ENCODE results near the gene CENPP.
A peak's percentile ranks its signal among the peaks of the same experiment; 100 is the strongest.
"Not testable (repeated sequence)": the region's sequence is repeated elsewhere in the genome, so short reads cannot be mapped to it uniquely, and the experiment has no call there.

CENPP gene

GRCh38 chr9:92564504-92564903 is 238.8 kb downstream of the CENPP start:
- no peak overlapping the region for H3K4me3 Mint-ChIP-seq
- H3K9me3 Mint-ChIP-seq: peaks cover 7% of the 10 kb centered on the region
- no peaks in the 10 kb centered on the region for H3K27me3 Mint-ChIP-seq
- H3K36me3 Mint-ChIP-seq: peaks cover 4% of the 10 kb centered on the region
- no peak overlapping the region for H3K27ac Mint-ChIP-seq
- H3K4me1 Mint-ChIP-seq: no peaks in the 10 kb centered on the region

GRCh38 chr9:92564982-92565381 is 239.2 kb downstream of the CENPP start:
- Mint-ChIP-seq H3K27me3 (no peaks in the 10 kb centered on the region), H3K36me3 (peaks cover 4% of the 10 kb centered on the region), H3K27ac (no peak overlapping the region), H3K4me3 (no peak overlapping the region), H3K9me3 (peaks cover 7% of the 10 kb centered on the region), H3K4me1 (no peaks in the 10 kb centered on the region)

GRCh38 chr9:92571871-92572270 is 246.1 kb downstream of the CENPP start:
- H3K4me1 Mint-ChIP-seq: not testable (repeated sequence)

GRCh38 chr9:92573612-92574011 is 247.9 kb downstream of the CENPP start:
- H3K4me3 Mint-ChIP-seq, H3K9me3 Mint-ChIP-seq, H3K36me3 Mint-ChIP-seq, H3K27ac Mint-ChIP-seq, H3K27me3 Mint-ChIP-seq, H3K4me1 Mint-ChIP-seq: not testable (repeated sequence)

More at GRCh38 chr9:92571871-92572270, 246.1 kb downstream of the CENPP start:
- not testable (repeated sequence) for H3K9me3 Mint-ChIP-seq, H3K27ac Mint-ChIP-seq, H3K27me3 Mint-ChIP-seq, H3K4me3 Mint-ChIP-seq, H3K36me3 Mint-ChIP-seq

GRCh38 chr9:92576175-92576574 is 250.4 kb downstream of the CENPP start:
- peaks cover 4% of the 10 kb centered on the region for H3K36me3 Mint-ChIP-seq
- H3K4me1 Mint-ChIP-seq: no peaks in the 10 kb centered on the region
- peaks cover 5% of the 10 kb centered on the region for H3K9me3 Mint-ChIP-seq
- no peak overlapping the region for H3K4me3 Mint-ChIP-seq
- H3K27ac Mint-ChIP-seq: no peak overlapping the region
- no peaks in the 10 kb centered on the region for H3K27me3 Mint-ChIP-seq

- Mint-ChIP-seq H3K4me1 (no peaks in the 10 kb centered on the region), H3K4me3 (no peak overlapping the region), H3K27me3 (no peaks in the 10 kb centered on the region), H3K36me3 (peaks cover 3% of the 10 kb centered on the region), H3K9me3 (no peaks in the 10 kb centered on the region), H3K27ac (no peak overlapping the region)
Observed at GRCh38 chr9:92589923-92590322, 264.2 kb downstream of the CENPP start.

- H3K27ac Mint-ChIP-seq: no peak overlapping the region
- no peak overlapping the region for H3K4me3 Mint-ChIP-seq
- H3K4me1 Mint-ChIP-seq: no peaks in the 10 kb centered on the region
- H3K36me3 Mint-ChIP-seq: peaks cover 3% of the 10 kb centered on the region
- no peaks in the 10 kb centered on the region for H3K9me3 Mint-ChIP-seq
- H3K27me3 Mint-ChIP-seq: no peaks in the 10 kb centered on the region
Observed at GRCh38 chr9:92590377-92590776, 264.6 kb downstream of the CENPP start.

GRCh38 chr9:92592537-92592936 is 266.8 kb downstream of the CENPP start:
- Mint-ChIP-seq H3K27ac (no peak overlapping the region), H3K27me3 (no peaks in the 10 kb centered on the region), H3K4me1 (no peaks in the 10 kb centered on the region), H3K9me3 (no peaks in the 10 kb centered on the region), H3K4me3 (no peak overlapping the region), H3K36me3 (peaks cover 1% of the 10 kb centered on the region)

GRCh38 chr9:92592946-92593861 is 267.5 kb downstream of the CENPP start:
- Mint-ChIP-seq H3K4me1 (no peaks in the 10 kb centered on the region), H3K36me3 (peaks cover 1% of the 10 kb centered on the region), H3K9me3 (no peaks in the 10 kb centered on the region), H3K27me3 (no peaks in the 10 kb centered on the region), H3K27ac (no peak overlapping the region), H3K4me3 (no peak overlapping the region)

GRCh38 chr9:92595075-92595474 is 269.3 kb downstream of the CENPP start:
- H3K4me1 Mint-ChIP-seq, H3K27ac Mint-ChIP-seq, H3K9me3 Mint-ChIP-seq, H3K36me3 Mint-ChIP-seq, H3K27me3 Mint-ChIP-seq, H3K4me3 Mint-ChIP-seq: not testable (repeated sequence)

- H3K4me3 Mint-ChIP-seq: no peak overlapping the region
- H3K27me3 Mint-ChIP-seq: no peaks in the 10 kb centered on the region
- H3K9me3 Mint-ChIP-seq: no peaks in the 10 kb centered on the region
- peaks cover 1% of the 10 kb centered on the region for H3K36me3 Mint-ChIP-seq
- no peak overlapping the region for H3K27ac Mint-ChIP-seq
- H3K4me1 Mint-ChIP-seq: no peaks in the 10 kb centered on the region
Observed at GRCh38 chr9:92595930-92596329, 270.2 kb downstream of the CENPP start.

- no peaks in the 10 kb centered on the region for H3K27me3 Mint-ChIP-seq
- H3K9me3 Mint-ChIP-seq: no peaks in the 10 kb centered on the region
- H3K36me3 Mint-ChIP-seq: no peaks in the 10 kb centered on the region
- H3K4me3 Mint-ChIP-seq: no peak overlapping the region
- no peak overlapping the region for H3K27ac Mint-ChIP-seq
- no peaks in the 10 kb centered on the region for H3K4me1 Mint-ChIP-seq
Observed at GRCh38 chr9:92598382-92598781, 272.6 kb downstream of the CENPP start.

GRCh38 chr9:92599938-92600461 is 274.2 kb downstream of the CENPP start:
- Mint-ChIP-seq H3K9me3 (no peaks in the 10 kb centered on the region), H3K27me3 (no peaks in the 10 kb centered on the region), H3K36me3 (no peaks in the 10 kb centered on the region), H3K4me1 (no peaks in the 10 kb centered on the region), H3K27ac (no peak overlapping the region), H3K4me3 (no peak overlapping the region)

- H3K4me3 Mint-ChIP-seq: no peak overlapping the region
- no peak overlapping the region for H3K27ac Mint-ChIP-seq
- no peaks in the 10 kb centered on the region for H3K27me3 Mint-ChIP-seq
- no peaks in the 10 kb centered on the region for H3K9me3 Mint-ChIP-seq
- no peaks in the 10 kb centered on the region for H3K4me1 Mint-ChIP-seq
- no peaks in the 10 kb centered on the region for H3K36me3 Mint-ChIP-seq
Observed at GRCh38 chr9:92600462-92601261, 274.9 kb downstream of the CENPP start.

GRCh38 chr9:92601451-92601850 is 275.7 kb downstream of the CENPP start:
- no peak overlapping the region for H3K4me3 Mint-ChIP-seq
- no peaks in the 10 kb centered on the region for H3K4me1 Mint-ChIP-seq
- no peaks in the 10 kb centered on the region for H3K9me3 Mint-ChIP-seq
- H3K27ac Mint-ChIP-seq: no peak overlapping the region
- H3K27me3 Mint-ChIP-seq: no peaks in the 10 kb centered on the region
- no peaks in the 10 kb centered on the region for H3K36me3 Mint-ChIP-seq

GRCh38 chr9:92602413-92602812 is 276.7 kb downstream of the CENPP start:
- H3K36me3 Mint-ChIP-seq: no peaks in the 10 kb centered on the region
- no peaks in the 10 kb centered on the region for H3K4me1 Mint-ChIP-seq
- H3K27me3 Mint-ChIP-seq: no peaks in the 10 kb centered on the region
- H3K9me3 Mint-ChIP-seq: no peaks in the 10 kb centered on the region
- H3K27ac Mint-ChIP-seq: peak overlapping the region; percentile 12
- no peak overlapping the region for H3K4me3 Mint-ChIP-seq

All from activated naive CD4-positive, alpha-beta T cell treated with anti-CD3 and anti-CD28 coated beads, Interleukin-2, amount 50 U/mL, for 24 hours (primary cell).